Measurements from ENCODE around the gene RAB23. TPM values are rescaled to one million over a fixed set of nuclear protein-coding genes. Genes with fewer than 3 reads are reported as not detected.

Gene RAB23
- total and polyA plus RNA-seq, 9 of the 15 experiments (the other 6 are each of a cell fraction or from before 2014, with no cell fraction given): 3.4 to 18.0 (median 9.4) TPM

DNA sequence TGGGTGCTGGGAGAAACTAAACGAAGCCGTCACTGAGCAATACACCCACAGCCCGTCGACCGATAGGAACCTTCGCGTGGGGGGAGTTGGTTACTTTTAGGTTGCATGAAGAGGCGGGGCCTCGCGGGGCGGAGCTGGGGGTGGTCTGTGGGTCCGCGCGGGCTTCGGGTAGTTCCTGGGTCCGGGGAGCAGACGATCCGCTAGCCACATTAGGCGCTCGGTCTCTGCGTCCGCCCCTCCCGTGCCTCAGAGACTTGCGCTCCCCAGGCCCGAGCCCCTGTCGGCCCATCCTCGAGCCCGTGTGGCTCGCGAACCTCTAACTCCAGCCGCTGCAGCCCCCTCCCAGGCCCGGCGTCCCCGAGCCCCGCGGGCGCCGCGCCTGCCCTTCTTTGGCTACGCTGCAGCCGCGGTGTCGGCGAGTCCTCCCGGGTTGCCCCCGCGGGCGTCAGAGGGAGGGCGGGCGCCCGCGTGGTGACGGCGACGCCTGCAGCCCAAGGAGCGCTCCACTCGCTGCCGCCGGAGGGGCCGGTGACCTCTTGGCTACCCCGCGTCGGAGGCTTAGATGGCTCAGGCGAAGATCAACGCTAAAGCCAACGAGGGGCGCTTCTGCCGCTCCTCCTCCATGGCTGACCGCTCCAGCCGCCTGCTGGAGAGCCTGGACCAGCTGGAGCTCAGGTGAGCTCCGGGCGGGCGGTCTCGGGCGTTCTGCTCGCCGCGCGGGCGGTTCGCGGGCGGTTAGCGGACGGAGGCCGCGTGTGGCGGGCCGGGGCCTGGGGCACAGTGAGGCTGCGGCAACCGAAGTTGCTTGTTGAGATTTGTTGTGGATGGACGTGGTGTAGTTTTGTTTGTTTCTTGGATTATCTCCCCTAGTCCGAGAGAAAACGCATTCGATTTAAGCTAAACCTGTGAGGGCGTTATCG lies 49.7 kb downstream of the RAB23 start, which contains the start of gene BAG2 (continued):
- TF ChIP-seq GABPB1 (CRISPR knock-in tag; IDR thresholded peaks at IDR 0.05) (peak; percentile 65; the same call in 1 of the 2 replicates), ATF7 (IDR thresholded peaks at IDR 0.05) (peak; percentile 97), HMGN3 (IDR thresholded peaks at IDR 0.05; ENCODE audit: borderline replicate concordance, extremely low read depth, insufficient read length, low read depth, low read length) (peak; percentile 92), ASH1L (IDR thresholded peaks at IDR 0.05; ENCODE audit: borderline replicate concordance, low read depth, partially characterized antibody) (no peak), ZC3H4 (CRISPR knock-in tag; IDR thresholded peaks at IDR 0.05; ENCODE audit: borderline replicate concordance) (0 out of 2 replicates have a peak, but pooled peaks have one; percentile 70), KDM1A (IDR thresholded peaks at IDR 0.05) (no peak), MCM7 (IDR thresholded peaks at IDR 0.05) (no peak), CHD4 (IDR thresholded peaks at IDR 0.05; ENCODE audit: insufficient read depth, insufficient replicate concordance, low read depth, low read length, poor library complexity, severe bottlenecking) (no peak), ZNF695 (CRISPR knock-in tag; IDR thresholded peaks at IDR 0.05) (no peak), OTX1 (CRISPR knock-in tag; IDR thresholded peaks at IDR 0.05) (no peak), POLR2B (IDR thresholded peaks at IDR 0.05; ENCODE audit: low read depth, partially characterized antibody) (peak; percentile 86), ZNF445 (CRISPR knock-in tag; IDR thresholded peaks at IDR 0.05; ENCODE audit: low read depth) (0 out of 2 replicates have a peak, but pooled peaks have one; percentile 61)
- TF ChIP-seq, protein P1, sequence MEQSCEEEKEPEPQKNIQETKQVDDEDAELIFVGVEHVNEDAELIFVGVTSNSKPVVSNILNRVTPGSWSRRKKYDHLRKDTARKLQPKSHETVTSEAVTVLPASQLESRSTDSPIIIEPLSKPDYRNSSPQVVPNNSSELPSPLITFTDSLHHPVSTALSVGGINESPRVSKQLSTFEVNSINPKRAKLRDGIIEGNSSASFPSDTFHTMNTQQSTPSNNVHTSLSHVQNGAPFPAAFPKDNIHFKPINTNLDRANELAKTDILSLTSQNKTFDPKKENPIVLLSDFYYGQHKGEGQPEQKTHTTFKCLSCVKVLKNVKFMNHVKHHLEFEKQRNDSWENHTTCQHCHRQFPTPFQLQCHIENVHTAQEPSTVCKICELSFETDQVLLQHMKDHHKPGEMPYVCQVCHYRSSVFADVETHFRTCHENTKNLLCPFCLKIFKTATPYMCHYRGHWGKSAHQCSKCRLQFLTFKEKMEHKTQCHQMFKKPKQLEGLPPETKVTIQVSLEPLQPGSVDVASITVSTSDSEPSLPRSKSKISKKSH (CRISPR knock-in tag; IDR thresholded peaks at IDR 0.05): no peak
- TF ChIP-seq, protein P2, sequence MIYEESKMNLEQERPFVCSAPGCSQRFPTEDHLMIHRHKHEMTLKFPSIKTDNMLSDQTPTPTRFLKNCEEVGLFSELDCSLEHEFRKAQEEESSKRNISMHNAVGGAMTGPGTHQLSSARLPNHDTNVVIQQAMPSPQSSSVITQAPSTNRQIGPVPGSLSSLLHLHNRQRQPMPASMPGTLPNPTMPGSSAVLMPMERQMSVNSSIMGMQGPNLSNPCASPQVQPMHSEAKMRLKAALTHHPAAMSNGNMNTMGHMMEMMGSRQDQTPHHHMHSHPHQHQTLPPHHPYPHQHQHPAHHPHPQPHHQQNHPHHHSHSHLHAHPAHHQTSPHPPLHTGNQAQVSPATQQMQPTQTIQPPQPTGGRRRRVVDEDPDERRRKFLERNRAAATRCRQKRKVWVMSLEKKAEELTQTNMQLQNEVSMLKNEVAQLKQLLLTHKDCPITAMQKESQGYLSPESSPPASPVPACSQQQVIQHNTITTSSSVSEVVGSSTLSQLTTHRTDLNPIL (CRISPR knock-in tag; IDR thresholded peaks at IDR 0.05): no peak
- TF ChIP-seq, protein P3, sequence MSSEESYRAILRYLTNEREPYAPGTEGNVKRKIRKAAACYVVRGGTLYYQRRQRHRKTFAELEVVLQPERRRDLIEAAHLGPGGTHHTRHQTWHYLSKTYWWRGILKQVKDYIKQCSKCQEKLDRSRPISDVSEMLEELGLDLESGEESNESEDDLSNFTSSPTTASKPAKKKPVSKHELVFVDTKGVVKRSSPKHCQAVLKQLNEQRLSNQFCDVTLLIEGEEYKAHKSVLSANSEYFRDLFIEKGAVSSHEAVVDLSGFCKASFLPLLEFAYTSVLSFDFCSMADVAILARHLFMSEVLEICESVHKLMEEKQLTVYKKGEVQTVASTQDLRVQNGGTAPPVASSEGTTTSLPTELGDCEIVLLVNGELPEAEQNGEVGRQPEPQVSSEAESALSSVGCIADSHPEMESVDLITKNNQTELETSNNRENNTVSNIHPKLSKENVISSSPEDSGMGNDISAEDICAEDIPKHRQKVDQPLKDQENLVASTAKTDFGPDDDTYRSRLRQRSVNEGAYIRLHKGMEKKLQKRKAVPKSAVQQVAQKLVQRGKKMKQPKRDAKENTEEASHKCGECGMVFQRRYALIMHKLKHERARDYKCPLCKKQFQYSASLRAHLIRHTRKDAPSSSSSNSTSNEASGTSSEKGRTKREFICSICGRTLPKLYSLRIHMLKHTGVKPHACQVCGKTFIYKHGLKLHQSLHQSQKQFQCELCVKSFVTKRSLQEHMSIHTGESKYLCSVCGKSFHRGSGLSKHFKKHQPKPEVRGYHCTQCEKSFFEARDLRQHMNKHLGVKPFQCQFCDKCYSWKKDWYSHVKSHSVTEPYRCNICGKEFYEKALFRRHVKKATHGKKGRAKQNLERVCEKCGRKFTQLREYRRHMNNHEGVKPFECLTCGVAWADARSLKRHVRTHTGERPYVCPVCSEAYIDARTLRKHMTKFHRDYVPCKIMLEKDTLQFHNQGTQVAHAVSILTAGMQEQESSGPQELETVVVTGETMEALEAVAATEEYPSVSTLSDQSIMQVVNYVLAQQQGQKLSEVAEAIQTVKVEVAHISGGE (CRISPR knock-in tag; IDR thresholded peaks at IDR 0.05): peak in 1 of 3 experiments; percentile 80; a peak in 2 of 6 replicates
- TF ChIP-seq, protein P4, sequence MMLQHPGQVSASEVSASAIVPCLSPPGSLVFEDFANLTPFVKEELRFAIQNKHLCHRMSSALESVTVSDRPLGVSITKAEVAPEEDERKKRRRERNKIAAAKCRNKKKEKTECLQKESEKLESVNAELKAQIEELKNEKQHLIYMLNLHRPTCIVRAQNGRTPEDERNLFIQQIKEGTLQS (IDR thresholded peaks at IDR 0.05): no peak
- TF ChIP-seq, protein P4 (CRISPR knock-in tag; conservative IDR thresholded peaks at IDR 0.05): 0 out of 2 replicates have a peak, but pooled peaks have one; percentile 9

Measured in K562 (cell line).